Stimulated activated CD4-positive, alpha-beta T cell treated with anti-CD3 and anti-CD28 coated beads, Interleukin-15, amount 100 ng/mL, for 24 hours (primary cell): Measurements from ENCODE around the gene TDRD7.

Experiments
- DNase-seq: peaks from one replicate; pipeline ENCODE4 v3.0.0-alpha.2; 2020

TDRD7 gene

GRCh38 chr9:97534185-97534584 lies 122.3 kb downstream of the TDRD7 start:
- DNase-seq, result no peak

GRCh38 chr9:97534961-97535594 lies 123.2 kb downstream of the TDRD7 start:
- no peak for DNase-seq

- DNase-seq, result no peak
Observed at GRCh38 chr9:97535771-97536170, 123.9 kb downstream of the TDRD7 start.

GRCh38 chr9:97536480-97536879 lies 124.6 kb downstream of the TDRD7 start:
- DNase-seq, result no peak

- DNase-seq, result no peak
Observed at GRCh38 chr9:97543561-97543960, 131.7 kb downstream of the TDRD7 start.

DNA sequence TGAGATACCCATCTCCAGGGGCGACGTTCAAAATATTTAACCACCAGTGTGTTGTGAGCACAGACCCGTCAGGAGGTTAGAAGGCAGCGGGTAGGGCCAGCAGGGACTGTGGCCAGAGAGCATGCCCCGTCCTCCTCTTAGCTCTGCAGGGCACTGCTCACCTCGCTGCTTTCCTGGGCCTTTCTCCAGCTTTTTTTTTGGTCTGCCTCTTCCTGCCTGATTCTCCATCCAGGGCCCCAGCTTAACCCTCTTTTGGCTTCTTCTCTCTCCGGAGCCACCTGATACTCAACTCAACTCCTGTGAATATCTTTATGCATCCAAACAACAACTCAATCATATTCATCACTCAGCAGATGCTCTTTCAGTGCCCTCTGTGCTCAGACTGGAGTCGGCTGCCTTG lies 133.6 kb downstream of the TDRD7 start:
- no peak for DNase-seq
